ENCODE data around the gene CREM.

CREM gene

GRCh38 chr10:35132727-35133126 lies 6.1 kb downstream of the CREM start:
- Histone ChIP-seq H2AFZ (ENCODE audit: low read depth, low read length) (no peak overlapping the region), H3K9ac (ENCODE audit: low read length) (peak overlapping the region; percentile 68), H4K20me1 (ENCODE audit: insufficient read depth, low read length) (no peaks in the 10 kb centered on the region), H3K4me1 (ENCODE audit: low read length) (peaks cover 55% of the 10 kb centered on the region), H3K79me2 (ENCODE audit: low read length) (peaks cover 31% of the 10 kb centered on the region), H3K4me2 (ENCODE audit: low read length) (peak overlapping the region; percentile 93), H3K9me3 (ENCODE audit: insufficient read depth, low read length) (no peaks in the 10 kb centered on the region), H3K4me3 (ENCODE audit: low read length) (peak overlapping the region; percentile 73), H3K36me3 (replicated peaks; ENCODE audit: low read depth, low read length) (peaks cover 3% of the 10 kb centered on the region), H3K27ac (ENCODE audit: low read length) (peak overlapping the region; percentile 92), H3K27me3 (ENCODE audit: low read depth, low read length) (no peaks in the 10 kb centered on the region)
- TF ChIP-seq CTCF (IDR thresholded peaks at IDR 0.05; ENCODE audit: low read depth, low read length) (no peak), EZH2phosphoT487 (IDR thresholded peaks at IDR 0.05; ENCODE audit: low read depth) (no peak)

DNA sequence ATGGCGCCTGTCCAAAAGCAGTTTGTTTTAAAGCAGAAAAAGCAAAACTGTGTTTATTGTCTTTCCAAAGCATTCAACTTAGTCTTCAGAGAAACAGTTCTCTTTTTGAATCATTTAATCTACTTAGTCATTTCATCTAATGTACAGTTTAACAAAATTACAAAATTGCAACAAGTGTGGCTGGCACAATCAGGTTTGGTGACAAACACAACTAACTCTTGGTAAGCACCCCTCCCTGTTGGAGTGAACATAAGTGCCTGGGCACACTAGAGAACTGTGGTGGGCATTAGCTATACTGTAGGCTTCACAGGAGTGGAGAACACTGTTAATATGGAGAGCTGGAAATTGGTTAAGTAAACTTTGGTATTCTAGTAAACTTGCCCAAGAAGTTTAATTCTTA lies 6.9 kb downstream of the CREM start:
- Histone ChIP-seq H3K9ac (ENCODE audit: low read length) (no peak overlapping the region), H3K4me1 (ENCODE audit: low read length) (peaks cover 55% of the 10 kb centered on the region), H2AFZ (ENCODE audit: low read depth, low read length) (no peak overlapping the region), H3K36me3 (replicated peaks; ENCODE audit: low read depth, low read length) (peaks cover 3% of the 10 kb centered on the region), H3K4me2 (ENCODE audit: low read length) (peak overlapping the region; percentile 93), H3K9me3 (ENCODE audit: insufficient read depth, low read length) (no peaks in the 10 kb centered on the region), H3K79me2 (ENCODE audit: low read length) (peaks cover 23% of the 10 kb centered on the region), H3K27ac (ENCODE audit: low read length) (peak overlapping the region; percentile 92; the same call in 1 of the 2 replicates), H4K20me1 (ENCODE audit: insufficient read depth, low read length) (no peaks in the 10 kb centered on the region), H3K27me3 (ENCODE audit: low read depth, low read length) (no peaks in the 10 kb centered on the region), H3K4me3 (ENCODE audit: low read length) (peak overlapping the region; percentile 73; the same call in 1 of the 2 replicates)
- TF ChIP-seq EZH2phosphoT487 (IDR thresholded peaks at IDR 0.05; ENCODE audit: low read depth): no peak

- Histone ChIP-seq H3K9ac (ENCODE audit: low read length) (peak overlapping the region; percentile 37; the same call in 1 of the 2 replicates), H2AFZ (ENCODE audit: low read depth, low read length) (peak overlapping the region; percentile 61; the same call in 1 of the 2 replicates), H3K4me2 (ENCODE audit: low read length) (peak overlapping the region; percentile 74), H3K4me1 (ENCODE audit: low read length) (peaks cover 44% of the 10 kb centered on the region), H3K36me3 (replicated peaks; ENCODE audit: low read depth, low read length) (no peaks in the 10 kb centered on the region), H4K20me1 (ENCODE audit: insufficient read depth, low read length) (no peaks in the 10 kb centered on the region), H3K9me3 (ENCODE audit: insufficient read depth, low read length) (no peaks in the 10 kb centered on the region), H3K27me3 (ENCODE audit: low read depth, low read length) (no peaks in the 10 kb centered on the region), H3K79me2 (ENCODE audit: low read length) (peaks cover 16% of the 10 kb centered on the region), H3K4me3 (ENCODE audit: low read length) (peak overlapping the region; percentile 55), H3K27ac (ENCODE audit: low read length) (peak overlapping the region; percentile 59)
- no peak for TF ChIP-seq EZH2phosphoT487 (IDR thresholded peaks at IDR 0.05; ENCODE audit: low read depth)
- TF ChIP-seq CTCF (IDR thresholded peaks at IDR 0.05; ENCODE audit: low read depth, low read length): no peak
Observed at GRCh38 chr10:35135861-35136260, 9.2 kb downstream of the CREM start.

- no peaks in the 10 kb centered on the region for H3K9me3 ChIP-seq (ENCODE audit: insufficient read depth, low read length)
- H3K9ac ChIP-seq (ENCODE audit: low read length): peak overlapping the region; percentile 37; the same call in 1 of the 2 replicates
- peak overlapping the region; percentile 59 for H3K27ac ChIP-seq (ENCODE audit: low read length)
- H2AFZ ChIP-seq (ENCODE audit: low read depth, low read length): no peak overlapping the region
- H3K27me3 ChIP-seq (ENCODE audit: low read depth, low read length): no peaks in the 10 kb centered on the region
- TF ChIP-seq EZH2phosphoT487 (IDR thresholded peaks at IDR 0.05; ENCODE audit: low read depth) (no peak), CTCF (IDR thresholded peaks at IDR 0.05; ENCODE audit: low read depth, low read length) (no peak)
- H3K4me1 ChIP-seq (ENCODE audit: low read length): peaks cover 40% of the 10 kb centered on the region
- H3K79me2 ChIP-seq (ENCODE audit: low read length): peaks cover 16% of the 10 kb centered on the region
- no peaks in the 10 kb centered on the region for H4K20me1 ChIP-seq (ENCODE audit: insufficient read depth, low read length)
- H3K4me2 ChIP-seq (ENCODE audit: low read length): peak overlapping the region; percentile 74
- H3K4me3 ChIP-seq (ENCODE audit: low read length): peak overlapping the region; percentile 55
- H3K36me3 ChIP-seq (replicated peaks; ENCODE audit: low read depth, low read length): no peaks in the 10 kb centered on the region
Observed at GRCh38 chr10:35136263-35136815, 9.7 kb downstream of the CREM start.

All from OCI-LY3 (cell line).